ENCODE results near the gene MYH13. TPM values are rescaled to one million over a fixed set of nuclear protein-coding genes. Genes with fewer than 3 reads are reported as not detected.

Gene MYH13
- total RNA-seq, 1 donor from 2014 or later: not detected

GRCh38 chr17:10349403-10349802 is 23.4 kb downstream of the MYH13 start:
- DNase-seq (ENCODE audit: low spot score): no peak

GRCh38 chr17:10344816-10345215 is 28.0 kb downstream of the MYH13 start:
- no peak for DNase-seq (ENCODE audit: low spot score)

GRCh38 chr17:10339051-10339450 is 33.8 kb downstream of the MYH13 start:
- no peak for DNase-seq (ENCODE audit: low spot score)

DNA sequence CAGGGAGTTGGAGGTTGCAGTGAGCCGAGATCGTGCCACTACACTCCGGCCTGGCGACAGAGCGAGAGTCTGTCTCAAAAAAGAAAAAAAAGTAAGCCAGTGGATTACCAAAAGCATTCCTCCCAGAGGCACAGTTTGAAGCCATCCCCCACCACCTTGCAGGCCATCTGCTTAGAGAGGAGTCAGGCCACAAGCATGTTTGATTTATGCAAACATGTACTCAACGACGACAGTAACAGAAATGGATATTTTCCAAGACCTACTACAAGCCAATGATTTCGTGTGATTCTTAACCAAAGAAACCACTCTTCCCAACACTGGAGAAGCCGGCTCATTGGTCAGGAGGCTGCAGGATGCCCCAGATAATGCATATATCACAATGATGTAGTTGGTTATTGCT is 34.8 kb downstream of the MYH13 start:
- no peak for DNase-seq (ENCODE audit: low spot score)

GRCh38 chr17:10337136-10337535 is 35.7 kb downstream of the MYH13 start:
- DNase-seq (ENCODE audit: low spot score): no peak

- no peak for DNase-seq (ENCODE audit: low spot score)
Observed at GRCh38 chr17:10336393-10336792, 36.4 kb downstream of the MYH13 start.

GRCh38 chr17:10332515-10332914 is 40.3 kb downstream of the MYH13 start:
- no peak for DNase-seq (ENCODE audit: low spot score)

DNA sequence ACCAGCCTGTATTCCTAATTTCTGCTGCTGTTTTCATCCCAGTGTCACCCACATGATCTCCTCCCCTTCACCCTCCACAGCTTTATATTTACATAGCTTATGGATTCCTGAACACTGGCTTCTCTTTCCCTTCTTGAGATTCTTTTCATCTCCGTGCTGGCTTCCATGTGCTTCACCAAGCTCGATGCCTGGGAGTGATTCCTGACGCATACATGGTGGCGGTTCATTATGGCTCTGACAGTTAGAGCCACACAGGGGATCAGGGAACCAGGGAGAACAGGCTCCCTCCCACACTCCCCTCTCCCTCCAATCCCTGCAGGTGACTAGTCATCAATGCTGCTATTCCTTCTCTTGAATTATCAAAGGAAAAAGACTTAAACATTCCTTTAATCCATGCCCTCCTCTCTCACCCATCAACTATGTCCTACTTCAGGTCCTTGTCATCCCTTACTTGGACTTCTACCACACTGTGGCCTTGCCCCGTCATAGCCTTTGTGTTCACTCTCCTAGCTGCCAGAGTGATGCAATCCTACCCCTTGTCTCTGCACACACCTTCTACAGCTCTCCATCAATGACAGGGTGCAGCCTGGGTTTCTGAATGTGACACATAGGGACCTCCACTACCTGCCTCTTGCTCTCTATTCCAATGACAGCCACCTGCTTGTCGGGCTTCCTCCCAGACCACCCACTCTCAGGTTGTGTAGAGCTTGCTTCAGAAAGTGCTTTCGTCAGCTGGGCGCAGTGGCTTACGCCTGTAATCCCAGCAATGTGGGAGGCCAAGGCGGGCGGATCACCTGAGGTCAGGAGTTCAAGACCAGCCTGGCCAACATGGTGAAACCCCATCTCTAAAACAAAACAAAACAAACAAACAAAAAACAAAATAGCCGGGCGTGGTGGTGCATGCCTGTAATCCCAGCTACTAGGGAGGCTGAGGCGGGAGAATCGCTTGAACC is 43.6 kb downstream of the MYH13 start:
- DNase-seq (ENCODE audit: low spot score): no peak

GRCh38 chr17:10328206-10328605 is 44.6 kb downstream of the MYH13 start:
- no peak for DNase-seq (ENCODE audit: low spot score)

- DNase-seq (ENCODE audit: low spot score): no peak
Observed at GRCh38 chr17:10327640-10328039, 45.2 kb downstream of the MYH13 start.

DNA sequence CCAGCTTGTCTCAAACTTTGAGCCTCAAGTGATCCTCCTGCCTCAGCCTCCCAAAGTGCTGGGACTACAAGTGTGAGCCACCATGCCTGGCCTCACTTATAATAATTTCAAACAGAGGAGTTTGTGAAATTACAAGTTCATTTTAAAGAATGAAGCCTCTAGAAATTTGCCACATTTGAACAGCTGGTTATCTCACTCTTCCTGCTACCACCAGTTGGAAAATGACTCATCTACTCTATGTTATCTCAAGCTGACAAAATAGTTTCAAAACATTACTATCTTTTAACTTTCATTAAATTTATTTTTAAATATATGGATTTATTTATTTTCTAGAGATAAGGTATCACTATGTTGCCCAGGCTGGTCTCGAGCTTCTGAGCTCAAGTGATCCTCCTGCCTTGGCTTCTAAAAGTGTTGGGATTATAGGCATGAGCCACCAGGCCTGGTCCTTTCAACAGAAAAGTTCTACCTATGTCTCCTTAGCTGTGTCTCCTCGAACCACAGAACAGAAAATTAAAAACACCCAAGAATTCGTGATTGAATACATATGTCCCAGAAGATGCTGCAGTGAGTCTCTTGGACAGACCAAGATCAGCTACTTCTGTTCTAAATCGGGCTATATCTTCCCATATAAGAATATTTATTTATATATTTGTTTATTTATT is 47.6 kb downstream of the MYH13 start:
- DNase-seq (ENCODE audit: low spot score): no peak

DNA sequence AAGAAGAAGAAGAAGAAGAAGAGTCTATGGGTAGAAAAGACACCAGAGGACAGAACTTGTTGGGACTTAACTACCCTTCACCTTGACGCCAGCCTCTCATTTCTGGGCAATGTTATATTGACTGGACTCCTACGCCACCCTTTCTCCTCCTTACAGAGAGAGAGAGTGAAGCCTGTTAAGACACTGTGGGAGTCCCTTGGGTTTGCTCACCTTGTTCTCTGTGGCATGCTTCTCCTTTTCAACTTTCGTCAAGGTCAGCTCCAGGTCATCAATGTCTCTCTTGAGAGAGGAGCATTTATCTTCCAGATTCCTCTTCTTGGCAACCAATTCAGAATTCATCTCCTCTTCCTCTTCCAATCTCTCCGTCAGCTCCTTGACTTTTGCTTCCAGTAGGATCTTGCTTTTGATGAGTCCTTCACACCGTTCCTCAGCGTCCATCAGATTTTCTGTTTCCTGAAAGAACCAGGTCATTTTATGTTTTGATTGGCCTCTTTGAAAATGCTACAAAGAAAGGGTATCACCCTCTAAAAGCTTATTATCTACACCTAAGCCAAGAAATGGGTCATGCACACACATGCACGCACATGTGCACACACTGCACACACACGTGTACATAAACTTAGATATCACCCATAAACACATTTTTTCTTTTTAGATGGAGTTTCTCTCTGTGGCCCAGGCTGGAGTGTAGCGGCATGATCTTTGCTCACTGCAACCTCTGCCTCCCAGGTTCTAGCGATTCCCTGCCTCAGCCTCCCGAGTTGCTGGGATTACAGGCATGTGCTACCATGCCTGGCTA is 48.8 kb downstream of the MYH13 start:
- no peak for DNase-seq (ENCODE audit: low spot score)

DNA sequence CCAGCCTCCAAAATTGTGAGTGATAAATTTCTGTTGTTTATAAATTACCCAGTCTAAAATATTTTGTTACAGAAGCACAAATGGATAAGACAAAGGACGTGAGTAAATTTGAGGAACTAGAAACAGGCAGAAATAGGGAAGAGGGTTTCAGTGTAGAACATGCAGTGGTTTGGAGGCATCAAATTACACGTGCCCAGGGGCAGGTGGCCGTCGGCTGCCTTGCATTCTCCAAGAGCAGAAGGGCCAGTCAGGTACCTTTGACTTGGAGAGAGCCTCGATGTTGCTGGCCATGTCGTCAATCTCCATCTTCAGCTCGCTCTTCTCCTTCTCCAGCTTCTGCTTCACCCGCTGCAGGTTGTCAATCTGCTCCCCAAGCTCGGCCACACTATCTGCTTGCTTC is 54.3 kb downstream of the MYH13 start:
- no peak for DNase-seq (ENCODE audit: low spot score)

DNA sequence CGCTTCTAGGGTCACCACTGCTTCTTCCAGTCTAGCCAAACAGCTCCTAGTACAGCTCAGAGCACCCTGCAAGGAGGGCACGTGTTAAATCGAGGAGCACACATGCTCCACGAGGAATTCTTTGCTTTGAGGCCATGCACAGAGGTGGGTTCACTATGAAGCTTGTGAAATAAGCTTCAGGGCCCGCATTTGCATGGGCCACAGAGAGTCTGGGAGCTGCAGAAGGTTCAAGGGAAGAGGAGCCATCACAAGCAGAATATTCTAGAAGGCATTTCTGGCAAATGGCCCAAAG is 55.3 kb downstream of the MYH13 start:
- no peak for DNase-seq (ENCODE audit: low spot score)

DNA sequence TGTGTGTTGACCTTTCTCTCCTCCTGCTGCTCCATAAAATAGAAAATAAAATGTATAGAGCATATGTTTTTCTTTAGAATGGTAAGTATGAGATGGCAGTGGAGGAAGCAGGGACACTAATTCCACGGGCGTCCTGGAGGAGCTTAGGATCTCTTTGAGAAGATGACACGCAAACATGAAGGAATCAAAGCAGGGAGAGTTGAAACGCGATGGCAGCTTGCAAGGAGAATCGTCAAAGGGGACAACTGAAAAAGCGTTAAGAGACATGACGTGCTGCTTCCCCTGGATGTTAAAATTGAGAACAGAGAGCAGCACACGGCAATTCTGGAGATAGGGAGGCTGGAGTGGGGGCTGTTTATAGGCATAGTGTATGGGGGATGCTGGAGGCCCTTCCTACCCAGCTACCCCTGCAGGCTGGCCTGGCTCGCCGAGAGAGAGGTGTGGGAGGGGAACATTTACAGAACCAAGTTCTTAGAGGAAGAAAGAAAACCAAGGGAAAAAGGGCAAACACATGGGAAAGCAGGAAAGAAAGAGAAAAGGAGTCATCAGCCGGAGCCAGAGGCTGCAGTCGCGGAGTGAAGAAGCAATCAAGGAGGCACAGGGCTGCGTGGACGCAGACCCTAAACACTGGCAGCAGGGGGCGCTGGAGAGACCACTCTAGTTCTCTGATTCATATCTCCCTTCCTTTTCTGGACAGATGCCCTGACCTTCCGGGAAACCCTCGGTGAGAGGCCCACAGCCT is 55.8 kb downstream of the MYH13 start:
- DNase-seq (ENCODE audit: low spot score): peak; percentile 89

DNA sequence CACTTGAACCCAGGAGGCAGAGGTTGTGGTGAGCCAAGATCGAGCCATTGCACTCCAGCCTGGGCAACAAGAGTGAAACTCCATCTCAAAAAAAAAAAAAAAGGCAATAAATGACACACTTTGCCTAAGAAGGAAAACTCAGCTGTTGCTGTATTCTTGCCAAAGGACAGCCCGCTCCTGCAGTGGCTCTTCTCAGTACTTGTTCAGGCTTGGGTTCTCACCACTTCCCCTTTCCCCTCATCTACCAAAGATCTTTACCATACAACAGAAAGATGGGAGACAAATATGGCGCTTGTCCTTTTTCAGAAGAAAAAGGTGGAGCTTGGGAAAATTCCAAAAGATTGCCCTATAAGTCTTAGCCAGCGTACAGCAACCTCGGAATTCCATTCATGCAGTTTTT is 58.5 kb downstream of the MYH13 start:
- DNase-seq (ENCODE audit: low spot score): no peak

DNA sequence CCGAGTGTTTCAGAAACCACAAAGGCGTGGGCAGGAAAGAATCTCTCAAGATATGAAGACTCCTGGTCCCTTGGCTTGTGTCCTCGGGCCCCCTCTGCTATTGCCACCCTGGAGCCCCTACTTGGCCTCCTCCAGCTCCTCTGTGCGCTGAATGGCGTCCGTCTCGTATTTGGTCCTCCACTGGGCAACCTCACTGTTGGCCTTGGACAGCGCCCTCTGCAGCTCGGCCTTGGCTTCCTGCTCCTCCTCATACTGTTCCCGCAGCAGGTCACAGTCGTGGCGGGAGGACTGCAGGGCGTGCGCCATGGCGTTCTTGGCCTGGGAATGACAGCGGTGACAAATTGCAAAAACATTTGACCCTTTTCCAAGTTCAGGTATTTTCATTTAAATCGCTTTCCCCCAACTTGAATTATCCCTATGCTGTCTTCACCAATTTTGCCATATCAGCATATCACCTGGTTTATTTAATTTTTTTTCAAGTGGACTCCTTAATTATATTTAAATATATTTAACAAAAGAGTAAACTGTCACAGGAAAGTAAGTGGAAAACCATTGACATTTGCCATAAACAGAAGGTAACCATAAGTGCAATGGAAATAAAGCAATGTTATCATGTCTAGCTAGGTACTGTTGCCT is 59.7 kb downstream of the MYH13 start:
- no peak for DNase-seq (ENCODE audit: low spot score)

GRCh38 chr17:10311131-10311530 is 61.7 kb downstream of the MYH13 start:
- DNase-seq (ENCODE audit: low spot score): no peak

DNA sequence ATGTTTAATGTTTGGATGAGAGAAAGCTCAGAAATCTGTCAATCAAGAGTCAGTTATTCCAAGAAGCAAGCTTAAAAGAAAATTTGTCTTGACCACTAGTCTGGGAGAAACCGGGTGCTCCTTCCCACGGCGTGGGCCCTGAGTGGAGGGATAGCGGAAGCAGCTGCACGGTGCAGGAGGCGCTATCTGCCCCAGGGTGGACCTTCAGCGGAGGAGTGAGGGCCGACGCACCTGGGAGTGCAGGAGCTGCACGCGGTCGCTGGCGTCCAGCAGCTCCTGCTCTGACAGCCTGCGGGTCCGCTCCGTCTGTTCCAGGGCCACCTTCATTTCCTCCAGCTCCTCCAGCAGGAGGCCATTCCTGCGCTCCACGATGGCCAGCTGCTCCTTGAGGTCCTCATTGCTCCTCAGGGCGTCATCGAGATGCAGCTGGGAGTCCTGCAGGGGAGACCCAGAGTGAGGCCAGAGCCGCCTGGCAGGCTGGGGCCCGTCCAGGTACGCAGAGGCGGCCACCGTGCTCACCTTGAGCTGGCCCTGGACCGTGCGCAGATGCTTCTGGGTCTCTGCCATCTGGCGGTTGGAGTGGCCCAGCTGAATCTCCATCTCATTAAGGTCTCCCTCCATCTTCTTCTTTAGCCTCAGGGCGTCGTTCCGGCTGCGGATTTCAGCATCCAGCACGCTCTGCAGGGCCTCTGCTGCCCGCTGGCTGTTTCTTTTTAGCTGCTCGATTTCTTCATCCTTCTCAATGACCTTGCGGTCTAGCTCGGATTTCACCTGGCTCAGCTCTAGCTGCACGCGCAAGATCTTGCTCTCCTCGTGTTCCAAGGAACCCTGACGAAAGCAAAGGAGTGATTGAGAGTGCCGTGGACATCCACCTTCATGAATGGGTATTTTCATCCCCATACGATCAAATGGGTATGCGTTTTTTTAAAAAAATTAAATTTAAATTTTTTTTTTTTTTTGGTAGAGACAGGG is 63.5 kb downstream of the MYH13 start:
- DNase-seq (ENCODE audit: low spot score): peak; percentile 76

DNA sequence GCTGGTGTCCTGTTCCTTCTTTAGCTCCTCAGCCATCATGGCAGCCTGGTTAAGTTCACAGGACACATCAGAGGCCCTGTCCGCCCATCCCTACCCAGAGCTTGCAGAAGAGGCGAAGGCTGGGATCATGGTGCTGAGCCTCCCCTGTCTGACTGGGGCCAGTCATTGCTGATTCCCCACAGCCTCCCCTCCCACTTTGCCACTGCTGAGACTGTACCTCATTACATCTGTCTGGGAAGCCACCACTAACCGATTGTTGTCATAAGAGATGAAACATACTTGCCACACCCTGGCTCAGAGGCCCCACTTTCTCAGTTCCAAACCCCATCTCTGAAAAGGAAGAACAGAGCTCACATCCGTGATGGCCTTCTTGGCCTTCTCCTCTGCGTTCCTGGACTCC is 66.2 kb downstream of the MYH13 start:
- peak; percentile 67 for DNase-seq (ENCODE audit: low spot score)

Measured in mesenteric fat pad (tissue), 1 donor.